Measurements from ENCODE around the gene COX8C. TPM values are rescaled to one million over a fixed set of nuclear protein-coding genes. Genes with fewer than 3 reads are reported as not detected.
A peak's percentile ranks its signal among the peaks of the same experiment; 100 is the strongest.

The COX8C gene
- total and polyA plus RNA-seq, 2 of the 8 experiments (the other 6 are each of a cell fraction or from before 2014, with no cell fraction given), result not detected

GRCh38 chr14:93332853-93333630 is 13.9 kb upstream of the COX8C start, which contains the start of gene BTBD7 (continued):
- TF ChIP-seq PHF8 (conservative IDR thresholded peaks at IDR 0.05; ENCODE audit: low read depth, low read length) (peak; percentile 56; the same call in 1 of the 2 replicates), JUN (IDR thresholded peaks at IDR 0.05; ENCODE audit: low read depth, low read length) (no peak), POLR2AphosphoS5 (IDR thresholded peaks at IDR 0.05; ENCODE audit: low read depth, low read length) (no peak), GABPA (IDR thresholded peaks at IDR 0.05; ENCODE audit: borderline replicate concordance, insufficient read depth, low read length) (no peak), JUND (IDR thresholded peaks at IDR 0.05; ENCODE audit: low read length) (no peak; the same call in 1 of the 2 replicates), POLR2A (IDR thresholded peaks at IDR 0.05; ENCODE audit: control extremely low read depth in 1 of 2, low read depth in 2 of 2, low read length in 2 of 2) (peak; percentile 48 to 67; a peak in 2 of 3 replicates), CBX8 (IDR thresholded peaks at IDR 0.05; ENCODE audit: borderline replicate concordance, low read depth, low read length) (no peak), BCL11A (IDR thresholded peaks at IDR 0.05; ENCODE audit: low read depth in 2 of 2, low read length in 2 of 2) (no peak), RXRA (IDR thresholded peaks at IDR 0.05; ENCODE audit: insufficient read depth, low read depth, low read length) (no peak), CHD1 (IDR thresholded peaks at IDR 0.05; ENCODE audit: low read depth, low read length) (no peak), SP4 (IDR thresholded peaks at IDR 0.05; ENCODE audit: low read length) (no peak), EZH2 (IDR thresholded peaks at IDR 0.05; ENCODE audit: low read depth, low read length, severe bottlenecking) (no peak), SIRT6 (IDR thresholded peaks at IDR 0.05; ENCODE audit: low read length) (no peak), SRF (IDR thresholded peaks at IDR 0.05; ENCODE audit: low read depth, low read length) (no peak), NRF1 (IDR thresholded peaks at IDR 0.05; ENCODE audit: low read depth, low read length) (peak; percentile 72), MAFK (IDR thresholded peaks at IDR 0.05; ENCODE audit: low read depth, low read length) (no peak), POU5F1 (IDR thresholded peaks at IDR 0.05; ENCODE audit: low read depth, low read length) (no peak), ZNF274 (IDR thresholded peaks at IDR 0.05; ENCODE audit: borderline replicate concordance, extremely low read depth, low read length) (no peak), SAP30 (IDR thresholded peaks at IDR 0.05; ENCODE audit: insufficient read depth, insufficient replicate concordance, low read length) (peak; percentile 74)
- TF ChIP-seq, protein P1, sequence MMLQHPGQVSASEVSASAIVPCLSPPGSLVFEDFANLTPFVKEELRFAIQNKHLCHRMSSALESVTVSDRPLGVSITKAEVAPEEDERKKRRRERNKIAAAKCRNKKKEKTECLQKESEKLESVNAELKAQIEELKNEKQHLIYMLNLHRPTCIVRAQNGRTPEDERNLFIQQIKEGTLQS (IDR thresholded peaks at IDR 0.05; ENCODE audit: insufficient read depth, low read depth, low read length), result peak; percentile 67; the same call in 1 of the 2 replicates

Data from H1 (cell line).